H9 (cell line): Measurements from ENCODE around the gene KLHL22. TPM values are rescaled to one million over a fixed set of nuclear protein-coding genes. Genes with fewer than 3 reads are reported as not detected.

ENCODE experiments used
- DNase-seq: peaks from one replicate; pipeline ENCODE4 v3.0.0-alpha.2; 2017
- H2AFZ ChIP-seq: one replicate; pipeline ENCODE4 v1.6.1; 2013; ENCODE audit warnings: mild to moderate bottlenecking, low read length, control low read depth, moderate library complexity
- H2AK5ac ChIP-seq: 2 replicates; pipeline ENCODE4 v1.6.1; 2013; ENCODE audit warnings: low read length, control low read depth, mixed read lengths; ENCODE audit not compliant: insufficient read length
- H2BK120ac ChIP-seq: one replicate; pipeline ENCODE4 v1.6.1; 2013; ENCODE audit warnings: low read depth, mild to moderate bottlenecking, low read length, control low read depth, inconsistent platforms; ENCODE audit not compliant: poor library complexity, severe bottlenecking
- H2BK12ac ChIP-seq: 2 replicates; pipeline ENCODE4 v1.6.1; 2013; ENCODE audit warnings: low read length, control low read depth, mixed read lengths, low read depth; ENCODE audit not compliant: insufficient read length
- H2BK15ac ChIP-seq: 2 replicates; pipeline ENCODE4 v1.6.1; 2013; ENCODE audit warnings: low read depth, low read length, control low read depth
- H2BK20ac ChIP-seq: one replicate; pipeline ENCODE4 v1.6.1; 2013; ENCODE audit warnings: low read depth, mild to moderate bottlenecking, low read length, control low read depth, inconsistent platforms; ENCODE audit not compliant: poor library complexity, severe bottlenecking
- H2BK5ac ChIP-seq: 2 replicates; pipeline ENCODE4 v1.6.1; 2013; ENCODE audit warnings: low read length, control low read depth, mixed read lengths; ENCODE audit not compliant: insufficient read length
- H3K14ac ChIP-seq: 2 replicates; pipeline ENCODE4 v1.6.1; 2013; ENCODE audit warnings: low read length, control low read depth; ENCODE audit not compliant: insufficient read depth
- H3K18ac ChIP-seq: 2 replicates; pipeline ENCODE4 v1.6.1; 2013; ENCODE audit warnings: low read depth, mild to moderate bottlenecking, mixed read lengths, low read length, control low read depth; ENCODE audit not compliant: insufficient read length
- H3K23ac ChIP-seq: 2 replicates; pipeline ENCODE4 v1.6.1; 2013; ENCODE audit warnings: low read length, control low read depth, mixed read lengths, low read depth; ENCODE audit not compliant: insufficient read length
- H3K23me2 ChIP-seq: 2 replicates; pipeline ENCODE4 v1.6.1; 2013; ENCODE audit warnings: low read depth, mild to moderate bottlenecking, mixed read lengths, low read length, control low read depth; ENCODE audit not compliant: insufficient read length, poor library complexity, severe bottlenecking
- H3K27ac ChIP-seq: 2 replicates; pipeline ENCODE4 v1.5.1; 2013; ENCODE audit warnings: low read length, control low read depth, mixed read lengths, low read depth; ENCODE audit not compliant: insufficient read length
- H3K27me3 ChIP-seq: 2 replicates; pipeline ENCODE4 v1.6.1; 2013; ENCODE audit warnings: low read length, control low read depth, inconsistent platforms; ENCODE audit not compliant: insufficient read depth
- H3K4ac ChIP-seq: 2 replicates; pipeline ENCODE4 v1.6.1; 2013; ENCODE audit warnings: low read depth, mild to moderate bottlenecking, control low read depth, inconsistent platforms, low read length, moderate library complexity
- H3K4me1 ChIP-seq: 2 replicates; pipeline ENCODE4 v1.6.1; 2013; ENCODE audit warnings: low read length, control low read depth, inconsistent platforms; ENCODE audit not compliant: insufficient read depth
- H3K4me2 ChIP-seq: 2 replicates; pipeline ENCODE4 v1.6.1; 2013; ENCODE audit warnings: low read length, control low read depth, mixed read lengths; ENCODE audit not compliant: insufficient read length, insufficient read depth
- H3K56ac ChIP-seq: 2 replicates; pipeline ENCODE4 v1.6.1; 2013; ENCODE audit warnings: low read depth, mild to moderate bottlenecking, mixed read lengths, low read length, control low read depth; ENCODE audit not compliant: insufficient read length
- H3K79me1 ChIP-seq: 2 replicates; pipeline ENCODE4 v1.6.1; 2013; ENCODE audit warnings: low read depth, mild to moderate bottlenecking, moderate library complexity, low read length, control low read depth, inconsistent platforms; ENCODE audit not compliant: insufficient read depth, poor library complexity, severe bottlenecking
- H3K79me2 ChIP-seq: 2 replicates; pipeline ENCODE4 v1.6.1; 2013; ENCODE audit warnings: low read length, control low read depth, inconsistent platforms; ENCODE audit not compliant: insufficient read depth
- H3K9ac ChIP-seq: 2 replicates; pipeline ENCODE4 v1.6.1; 2013; ENCODE audit warnings: low read length, control low read depth, mixed read lengths; ENCODE audit not compliant: insufficient read length; ENCODE audit errors: extremely low read depth
- H3K9me3 ChIP-seq: one replicate; pipeline ENCODE4 v1.6.1; 2013; ENCODE audit warnings: low read depth, low read length, inconsistent platforms; ENCODE audit not compliant: control insufficient read depth
- H3T11ph ChIP-seq: one replicate; pipeline ENCODE4 v1.6.1; 2013; ENCODE audit warnings: mild to moderate bottlenecking, low read length, control low read depth, inconsistent platforms
- H4K20me1 ChIP-seq: one replicate; pipeline ENCODE4 v1.6.1; 2013; ENCODE audit not compliant: control insufficient read depth, insufficient read length, insufficient read depth
- H4K5ac ChIP-seq: 2 replicates; pipeline ENCODE4 v1.6.1; 2013; ENCODE audit warnings: low read depth, mild to moderate bottlenecking, mixed read lengths, low read length, control low read depth; ENCODE audit not compliant: insufficient read length
- H4K8ac ChIP-seq: replicated peaks from 2 replicates; pipeline ENCODE4 v1.6.1; 2013; ENCODE audit warnings: low read length, control low read depth, mixed read lengths, low read depth; ENCODE audit not compliant: insufficient read length
- H4K91ac ChIP-seq: 2 replicates; pipeline ENCODE4 v1.6.1; 2013; ENCODE audit warnings: low read depth, mild to moderate bottlenecking, moderate library complexity, mixed read lengths, low read length, control low read depth; ENCODE audit not compliant: insufficient read length
- H3K27ac Mint-ChIP-seq, 3 experiments: 2 replicates in 2 of 3; 3 replicates in 1 of 3; pipeline ENCODE4 v1.8.0; 2020 to 2021; ENCODE audit warnings: mixed read lengths in 3 of 3, mild to moderate bottlenecking in 1 of 3, moderate library complexity in 1 of 3
- H3K27me3 Mint-ChIP-seq: 2 replicates; pipeline ENCODE4 v1.8.0; 2021; ENCODE audit warnings: low read depth, mild to moderate bottlenecking, moderate library complexity, mixed read lengths
- H3K36me3 Mint-ChIP-seq, 3 experiments: 2 replicates in 2 of 3; 3 replicates in 1 of 3; pipeline ENCODE4 v1.8.0; 2020 to 2021; ENCODE audit warnings: low read depth in 3 of 3, mixed read lengths in 3 of 3; ENCODE audit not compliant: insufficient read depth in 1 of 3
- H3K4me1 Mint-ChIP-seq, 2 experiments: 2 replicates each; pipeline ENCODE4 v1.8.0; 2020; ENCODE audit warnings: mixed read lengths in 2 of 2
- H3K4me3 Mint-ChIP-seq, 2 experiments: 2 replicates in 1 of 2; 3 replicates in 1 of 2; pipeline ENCODE4 v1.8.0; 2020 to 2021; ENCODE audit warnings: mild to moderate bottlenecking in 2 of 2, mixed read lengths in 2 of 2, moderate library complexity in 1 of 2
- H3K9me3 Mint-ChIP-seq, 2 experiments: 2 replicates in 1 of 2; 3 replicates in 1 of 2; pipeline ENCODE4 v1.8.0; 2020; ENCODE audit warnings: mild to moderate bottlenecking in 2 of 2, mixed read lengths in 2 of 2, moderate library complexity in 1 of 2
- CTCF ChIP-seq: fragments of 200-600 bp; sonication (generic); conservative IDR thresholded peaks from 3 replicates; pipeline ENCODE4 v1.8.0; 2021; ENCODE audit warnings: antibody characterized with exemption, mild to moderate bottlenecking
- WGBS: extraction: QIAGEN DNeasy Blood & Tissue Kit; methylation state at CpG from one replicate; pipeline ENCODE4 v1.1.7; 2013; ENCODE audit warnings: missing lambda C conversion rate, low lambda C conversion rate, mixed read lengths; ENCODE audit not compliant: insufficient read length; ENCODE audit errors: extremely low coverage; 5-methylcytosine and 5-hydroxymethylcytosine counted together
- total RNA-seq: library from RNA; stranded (reverse); gene quantifications from 2 replicates; pipeline ENCODE4 v1.2.1, GENCODE V29; 2021

KLHL22 gene
- total RNA-seq, 1 experiment from 2014 or later, result 11.9 TPM

- Histone ChIP-seq H3K18ac (no peak overlapping the region), H3T11ph (no peak overlapping the region), H3K4ac (no peak overlapping the region), H3K9me3 (no peaks in the 10 kb centered on the region), H3K4me1 (no peaks in the 10 kb centered on the region), H4K20me1 (peaks cover 3% of the 10 kb centered on the region), H4K91ac (no peak overlapping the region), H3K56ac (no peak overlapping the region), H4K5ac (no peak overlapping the region), H2BK12ac (no peak overlapping the region), H2BK15ac (no peak overlapping the region), H3K9ac (no peak overlapping the region), H3K27ac (no peak overlapping the region), H3K79me1 (no peaks in the 10 kb centered on the region), H3K23ac (no peak overlapping the region), H2AK5ac (no peak overlapping the region), H2AFZ (no peak overlapping the region), H2BK20ac (no peak overlapping the region), H3K27me3 (no peaks in the 10 kb centered on the region; the same call in 1 of the 2 replicates), H3K23me2 (peaks cover 8% of the 10 kb centered on the region), H3K14ac (no peak overlapping the region), H3K79me2 (no peaks in the 10 kb centered on the region), H4K8ac (no peak overlapping the region), H3K4me2 (no peak overlapping the region), H2BK120ac (no peak overlapping the region), H2BK5ac (no peak overlapping the region)
- H3K4me1 Mint-ChIP-seq, result peaks cover 12 to 13% of the 10 kb centered on the region in 2 experiments
- H3K27me3 Mint-ChIP-seq, result peaks cover 36% of the 10 kb centered on the region
- H3K27ac Mint-ChIP-seq, result no peak overlapping the region
- TF ChIP-seq CTCF, result no peak
- WGBS, result no CpG with 5 or more reads among the region's 8 CpGs
- H3K4me3 Mint-ChIP-seq, result peak overlapping the region in 1 of 2 experiments; percentile 31; a peak in 1 of 5 replicates
- H3K9me3 Mint-ChIP-seq, result no peaks in the 10 kb centered on the region
- peaks cover 0 to 22% (median 6%) of the 10 kb centered on the region in 3 experiments; a peak in 3 of 7 replicates for H3K36me3 Mint-ChIP-seq
- DNase-seq, result no peak
Observed at GRCh38 chr22:20427104-20427944, 68.3 kb downstream of the KLHL22 start.
